NCI-H2196 (cell line): ENCODE measurements around the gene ATM.
"Not testable (repeated sequence)": the region's sequence is repeated elsewhere in the genome, so short reads cannot be mapped to it uniquely, and the experiment has no call there.

Experiments
- DNase-seq: peaks from one replicate; lab custom pipeline; 2025; ENCODE audit not compliant: unreplicated experiment; lab: John Stamatoyannopoulos, UW

The ATM gene

GRCh38 chr11:108221911-108222573 is 825 bp upstream of the ATM start:
- DNase-seq = no peak

GRCh38 chr11:108223348-108224149 is 682 bp downstream of the ATM start:
- no peak for DNase-seq

GRCh38 chr11:108224366-108224765 is 1.5 kb downstream of the ATM start:
- DNase-seq = no peak

- DNase-seq = no peak
Measured at GRCh38 chr11:108224911-108225786, 2.3 kb downstream of the ATM start.

- no peak for DNase-seq
Measured at GRCh38 chr11:108226036-108226435, 3.2 kb downstream of the ATM start.

- no peak for DNase-seq
Measured at GRCh38 chr11:108228251-108228650, 5.4 kb downstream of the ATM start.

- no peak for DNase-seq
Measured at GRCh38 chr11:108233277-108233945, 10.5 kb downstream of the ATM start.

GRCh38 chr11:108235192-108235591 is 12.3 kb downstream of the ATM start:
- DNase-seq = no peak

GRCh38 chr11:108235633-108236032 is 12.8 kb downstream of the ATM start:
- no peak for DNase-seq

GRCh38 chr11:108237058-108237481 is 14.2 kb downstream of the ATM start:
- DNase-seq = no peak

- no peak for DNase-seq
Measured at GRCh38 chr11:108239076-108239475, 16.2 kb downstream of the ATM start.

- DNase-seq = no peak
Measured at GRCh38 chr11:108241330-108242037, 18.6 kb downstream of the ATM start.

GRCh38 chr11:108242422-108242821 is 19.6 kb downstream of the ATM start:
- DNase-seq = no peak

- no peak for DNase-seq
Measured at GRCh38 chr11:108246308-108246707, 23.4 kb downstream of the ATM start.

GRCh38 chr11:108246885-108247284 is 24.0 kb downstream of the ATM start:
- no peak for DNase-seq

GRCh38 chr11:108253176-108253575 is 30.3 kb downstream of the ATM start:
- no peak for DNase-seq

GRCh38 chr11:108269583-108269982 is 46.7 kb downstream of the ATM start:
- DNase-seq = no peak

GRCh38 chr11:108276985-108277616 is 54.2 kb downstream of the ATM start:
- DNase-seq = not testable (repeated sequence)

- no peak for DNase-seq
Measured at GRCh38 chr11:108278546-108278945, 55.7 kb downstream of the ATM start.

- no peak for DNase-seq
Measured at GRCh38 chr11:108278954-108279353, 56.1 kb downstream of the ATM start.
